Natural killer cell treated with Interleukin-12 subunit alpha and Interleukin-12 subunit beta and Interleukin-15 and Interleukin-18, amount 100 ng/mL, for 72 hours (primary cell): ENCODE measurements around the gene NOS3. TPM values are rescaled to one million over a fixed set of nuclear protein-coding genes. Genes with fewer than 3 reads are reported as not detected.

Experiments
- ATAC-seq, 2 donors: fragments of 150-1000 bp; cut with Tn5 transposase in 1 of 2; sonication (Bioruptor Pico), chemical (Tn5 transposase) in 1 of 2; 2 replicates each; pipeline ENCODE4 v1.10.0; 2021
- DNase-seq: peaks from one replicate; pipeline ENCODE4 v3.0.0; 2022; ENCODE audit warnings: low spot score
- H3K27ac Mint-ChIP-seq, 2 donors: 1 replicate in 1 of 2; 2 replicates in 1 of 2; pipeline ENCODE4 v1.8.0; 2022; ENCODE audit warnings: mixed read lengths in 2 of 2, mild to moderate bottlenecking in 1 of 2, moderate library complexity in 1 of 2
- H3K27me3 Mint-ChIP-seq, 2 donors: 1 replicate in 1 of 2; 2 replicates in 1 of 2; pipeline ENCODE4 v1.8.0; 2022; ENCODE audit warnings: mixed read lengths in 2 of 2
- H3K36me3 Mint-ChIP-seq: one replicate; pipeline ENCODE4 v1.8.0; 2022; ENCODE audit warnings: mixed read lengths
- H3K4me1 Mint-ChIP-seq, 2 donors: 1 replicate in 1 of 2; 2 replicates in 1 of 2; pipeline ENCODE4 v1.8.0; 2022; ENCODE audit warnings: low read depth in 2 of 2, mixed read lengths in 2 of 2, mild to moderate bottlenecking in 1 of 2
- H3K4me3 Mint-ChIP-seq: one replicate; pipeline ENCODE4 v1.8.0; 2022; ENCODE audit warnings: mixed read lengths
- H3K9me3 Mint-ChIP-seq: 2 replicates; pipeline ENCODE4 v1.8.0; 2022; ENCODE audit warnings: mixed read lengths
- total RNA-seq, 2 donors: library from RNA; stranded (reverse); gene quantifications; one replicate each; pipeline ENCODE4 v1.2.3, GENCODE V29; 2022

The NOS3 gene
- total RNA-seq, 2 donors from 2014 or later: 1.2 to 8.0 TPM

GRCh38 chr7:150998341-150998740 lies 7.5 kb downstream of the NOS3 start:
- Mint-ChIP-seq H3K27ac (no peak overlapping the region), H3K4me1 (peaks cover 16 to 34% of the 10 kb centered on the region in 2 donors), H3K27me3 (peaks cover 0 to 2% of the 10 kb centered on the region in 2 donors), H3K4me3 (no peak overlapping the region), H3K9me3 (no peaks in the 10 kb centered on the region), H3K36me3 (no peaks in the 10 kb centered on the region)
- no peak for ATAC-seq
- no peak for DNase-seq

GRCh38 chr7:150999001-150999400 lies 8.2 kb downstream of the NOS3 start:
- Mint-ChIP-seq H3K27me3 (peaks cover 0 to 2% of the 10 kb centered on the region in 2 donors), H3K9me3 (no peaks in the 10 kb centered on the region), H3K4me3 (no peak overlapping the region), H3K4me1 (peaks cover 14 to 33% of the 10 kb centered on the region in 2 donors), H3K27ac (no peak overlapping the region), H3K36me3 (no peaks in the 10 kb centered on the region)
- DNase-seq: no peak
- ATAC-seq: no peak

DNA sequence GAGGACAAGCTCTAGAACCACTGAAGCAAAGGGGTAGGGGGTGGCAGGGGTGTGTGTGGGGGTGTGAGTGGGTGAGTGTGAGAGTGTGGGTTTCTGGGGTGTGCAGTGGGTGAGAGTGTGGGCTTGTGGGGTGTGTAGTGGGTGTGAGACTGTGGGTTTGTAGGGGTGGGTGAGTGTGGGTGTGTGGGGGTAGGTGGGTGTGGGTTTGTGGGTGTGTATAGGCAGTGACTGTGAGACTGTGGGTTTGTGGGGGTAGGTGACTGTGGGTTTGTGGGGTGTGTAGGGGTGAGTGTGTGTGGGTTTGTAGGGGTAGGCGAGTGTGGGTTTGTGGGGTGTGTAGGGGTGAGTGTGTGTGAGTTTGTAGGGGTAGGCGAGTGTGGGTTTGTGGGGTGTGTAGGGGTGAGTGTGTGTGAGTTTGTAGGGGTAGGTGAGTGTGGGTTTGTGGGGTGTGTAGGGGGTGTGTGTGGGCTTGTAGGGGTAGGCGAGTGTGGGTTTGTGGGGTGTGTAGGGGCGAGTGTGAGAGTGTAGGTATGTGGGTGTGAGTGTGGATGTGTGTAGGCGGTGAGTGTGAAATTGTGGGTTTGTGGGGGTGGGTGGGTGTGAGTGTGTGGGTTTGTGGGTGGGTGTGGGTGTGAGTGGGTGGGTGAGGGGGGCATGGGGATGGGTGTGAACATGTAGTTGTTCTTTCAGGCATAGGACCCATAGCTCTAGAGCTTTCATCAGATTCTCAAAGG lies 8.8 kb downstream of the NOS3 start:
- Mint-ChIP-seq H3K4me3 (no peak overlapping the region), H3K27me3 (peaks cover 0 to 2% of the 10 kb centered on the region in 2 donors), H3K36me3 (no peaks in the 10 kb centered on the region), H3K9me3 (no peaks in the 10 kb centered on the region), H3K27ac (no peak overlapping the region), H3K4me1 (peaks cover 12 to 31% of the 10 kb centered on the region in 2 donors)
- peak; percentile 41 to 47 for ATAC-seq
- DNase-seq: no peak

- no peaks in the 10 kb centered on the region for H3K36me3 Mint-ChIP-seq
- H3K27ac Mint-ChIP-seq: no peak overlapping the region
- H3K4me1 Mint-ChIP-seq: peaks cover 12 to 31% of the 10 kb centered on the region in 2 donors
- peaks cover 0 to 2% of the 10 kb centered on the region in 2 donors for H3K27me3 Mint-ChIP-seq
- ATAC-seq (no peak), DNase-seq (no peak)
- H3K4me3 Mint-ChIP-seq: no peak overlapping the region
- H3K9me3 Mint-ChIP-seq: no peaks in the 10 kb centered on the region
These were observed 10.2 kb downstream of the NOS3 start for GRCh38 chr7:151000897-151001495.

DNA sequence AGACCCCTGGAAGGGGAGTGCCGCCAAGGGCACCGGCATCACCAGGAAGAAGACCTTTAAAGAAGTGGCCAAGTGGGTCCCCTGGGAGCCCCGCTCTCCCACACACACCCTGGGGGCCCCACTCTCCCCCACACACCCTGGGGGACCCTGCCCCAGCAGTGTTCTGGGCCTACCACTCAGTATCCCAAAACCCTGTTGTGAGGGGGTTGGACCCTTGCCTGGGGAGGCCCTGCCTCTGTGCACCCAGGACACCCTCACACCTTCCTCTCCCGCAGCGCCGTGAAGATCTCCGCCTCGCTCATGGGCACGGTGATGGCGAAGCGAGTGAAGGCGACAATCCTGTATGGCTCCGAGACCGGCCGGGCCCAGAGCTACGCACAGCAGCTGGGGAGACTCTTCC lies 10.7 kb downstream of the NOS3 start:
- Mint-ChIP-seq H3K27ac (no peak overlapping the region), H3K9me3 (no peaks in the 10 kb centered on the region), H3K4me3 (no peak overlapping the region), H3K27me3 (peaks cover 0 to 2% of the 10 kb centered on the region in 2 donors), H3K36me3 (no peaks in the 10 kb centered on the region), H3K4me1 (peaks cover 12 to 31% of the 10 kb centered on the region in 2 donors)
- no peak for DNase-seq
- ATAC-seq: no peak

- Mint-ChIP-seq H3K4me1 (peaks cover 26 to 36% of the 10 kb centered on the region in 2 donors), H3K9me3 (no peaks in the 10 kb centered on the region), H3K4me3 (no peak overlapping the region), H3K27ac (no peak overlapping the region), H3K27me3 (peaks cover 0 to 2% of the 10 kb centered on the region in 2 donors), H3K36me3 (no peaks in the 10 kb centered on the region)
- no peak for ATAC-seq
- no peak for DNase-seq
These were observed 12.8 kb downstream of the NOS3 start for GRCh38 chr7:151003572-151003971.

- peak overlapping the region in 1 of 2 donors; percentile 20 for H3K27ac Mint-ChIP-seq
- DNase-seq (no peak), ATAC-seq (no peak)
- H3K4me3 Mint-ChIP-seq: no peak overlapping the region
- peaks cover 21 to 31% of the 10 kb centered on the region in 2 donors for H3K4me1 Mint-ChIP-seq
- peaks cover 0 to 2% of the 10 kb centered on the region in 2 donors for H3K27me3 Mint-ChIP-seq
- no peaks in the 10 kb centered on the region for H3K9me3 Mint-ChIP-seq
- H3K36me3 Mint-ChIP-seq: no peaks in the 10 kb centered on the region
These were observed 14.7 kb downstream of the NOS3 start for GRCh38 chr7:151005566-151005965.

GRCh38 chr7:151006590-151007300 lies 15.9 kb downstream of the NOS3 start:
- DNase-seq: no peak
- Mint-ChIP-seq H3K9me3 (no peaks in the 10 kb centered on the region), H3K4me3 (no peak overlapping the region), H3K36me3 (no peaks in the 10 kb centered on the region), H3K4me1 (peaks cover 21 to 34% of the 10 kb centered on the region in 2 donors), H3K27me3 (no peaks in the 10 kb centered on the region), H3K27ac (no peak overlapping the region)
- no peak for ATAC-seq

DNA sequence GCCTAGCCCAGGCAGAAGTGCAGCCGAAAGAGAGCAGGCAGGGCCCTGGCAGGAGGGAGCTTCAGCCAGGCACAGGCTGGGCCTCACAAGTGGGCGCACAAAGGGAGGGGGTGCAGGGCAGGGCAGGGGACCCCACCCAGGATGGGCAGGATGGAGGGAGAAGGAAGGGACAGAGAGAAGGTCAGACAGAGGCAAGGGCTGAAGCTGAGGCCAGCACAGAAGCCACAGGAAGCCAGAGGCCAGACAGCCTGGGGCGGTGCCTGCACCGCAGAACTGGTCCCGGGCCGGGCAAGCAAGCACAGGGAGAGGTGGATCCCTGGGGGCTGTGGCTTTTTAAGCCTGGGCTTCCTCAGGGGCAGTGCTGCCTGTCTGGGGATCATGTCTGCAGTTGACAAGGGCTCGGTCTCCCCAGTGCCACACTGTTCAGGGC lies 16.7 kb downstream of the NOS3 start:
- H3K9me3 Mint-ChIP-seq: no peaks in the 10 kb centered on the region
- peak overlapping the region; percentile 77 for H3K4me3 Mint-ChIP-seq
- peaks cover 24 to 35% of the 10 kb centered on the region in 2 donors for H3K4me1 Mint-ChIP-seq
- ATAC-seq: no peak
- H3K27me3 Mint-ChIP-seq: no peaks in the 10 kb centered on the region
- no peak for DNase-seq
- H3K27ac Mint-ChIP-seq: peak overlapping the region in 1 of 2 donors; percentile 84
- H3K36me3 Mint-ChIP-seq: no peaks in the 10 kb centered on the region

DNA sequence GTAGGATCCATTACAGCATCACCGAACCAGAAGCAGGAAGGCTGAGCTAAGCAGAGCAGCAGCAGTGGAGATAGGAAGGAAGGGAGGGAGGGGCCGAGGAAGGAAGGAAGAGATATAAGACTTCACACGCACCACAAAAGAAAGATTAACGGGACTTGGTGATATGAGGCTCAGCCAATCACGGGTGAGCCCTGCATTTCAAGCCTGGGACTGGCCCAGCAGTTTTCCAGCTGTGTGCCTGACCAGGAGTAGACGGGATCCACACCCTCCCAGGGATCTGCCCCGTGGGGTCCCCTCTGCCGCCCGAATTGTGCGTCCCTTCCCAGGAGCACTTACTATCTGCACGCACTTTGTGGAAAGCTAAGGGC lies 17.3 kb downstream of the NOS3 start:
- peak overlapping the region; percentile 64 to 84 for H3K27ac Mint-ChIP-seq
- H3K36me3 Mint-ChIP-seq: no peaks in the 10 kb centered on the region
- peaks cover 28 to 38% of the 10 kb centered on the region in 2 donors for H3K4me1 Mint-ChIP-seq
- ATAC-seq (peak; percentile 22 to 49), DNase-seq (no peak)
- H3K27me3 Mint-ChIP-seq: no peaks in the 10 kb centered on the region
- H3K9me3 Mint-ChIP-seq: no peaks in the 10 kb centered on the region
- H3K4me3 Mint-ChIP-seq: peak overlapping the region; percentile 77

GRCh38 chr7:151008511-151009323 lies 17.9 kb downstream of the NOS3 start:
- peak overlapping the region; percentile 77 for H3K4me3 Mint-ChIP-seq
- H3K36me3 Mint-ChIP-seq: no peaks in the 10 kb centered on the region
- DNase-seq (peak; percentile 91), ATAC-seq (peak; percentile 81 to 86)
- no peaks in the 10 kb centered on the region for H3K9me3 Mint-ChIP-seq
- H3K27me3 Mint-ChIP-seq: no peaks in the 10 kb centered on the region
- peak overlapping the region; percentile 64 to 84 for H3K27ac Mint-ChIP-seq
- peaks cover 28 to 38% of the 10 kb centered on the region in 2 donors for H3K4me1 Mint-ChIP-seq

GRCh38 chr7:151009327-151010036 lies 18.7 kb downstream of the NOS3 start:
- Mint-ChIP-seq H3K4me3 (no peak overlapping the region), H3K9me3 (no peaks in the 10 kb centered on the region), H3K27me3 (no peaks in the 10 kb centered on the region), H3K4me1 (peaks cover 34 to 42% of the 10 kb centered on the region in 2 donors), H3K36me3 (no peaks in the 10 kb centered on the region), H3K27ac (no peak overlapping the region)
- ATAC-seq (no peak), DNase-seq (no peak)

GRCh38 chr7:151010037-151010306 lies 19.2 kb downstream of the NOS3 start:
- H3K27ac Mint-ChIP-seq: no peak overlapping the region
- H3K4me1 Mint-ChIP-seq: peaks cover 35 to 43% of the 10 kb centered on the region in 2 donors
- DNase-seq (no peak), ATAC-seq (no peak)
- no peaks in the 10 kb centered on the region for H3K27me3 Mint-ChIP-seq
- no peaks in the 10 kb centered on the region for H3K36me3 Mint-ChIP-seq
- peak overlapping the region; percentile 49 for H3K4me3 Mint-ChIP-seq
- no peaks in the 10 kb centered on the region for H3K9me3 Mint-ChIP-seq
